Smooth muscle cell of the brain vasculature (primary cell): ENCODE measurements around the gene CACNG4.
"Not testable (repeated sequence)": the region's sequence is repeated elsewhere in the genome, so short reads cannot be mapped to it uniquely, and the experiment has no call there.

ENCODE experiments used
- DNase-seq: peaks from one replicate; pipeline ENCODE4 v3.0.0-alpha.2; 2012; ENCODE audit warnings: low read depth, low spot score

CACNG4 gene

GRCh38 chr17:67018471-67019434 lies 54.2 kb downstream of the CACNG4 start:
- DNase-seq, result no peak

- no peak for DNase-seq
Observed at GRCh38 chr17:67019809-67020208, 55.3 kb downstream of the CACNG4 start.

- DNase-seq, result no peak
Observed at GRCh38 chr17:67020293-67020766, 55.8 kb downstream of the CACNG4 start.

- no peak for DNase-seq
Observed at GRCh38 chr17:67021196-67021595, 56.7 kb downstream of the CACNG4 start.

GRCh38 chr17:67021743-67022450 lies 57.4 kb downstream of the CACNG4 start:
- DNase-seq, result no peak

GRCh38 chr17:67022451-67022810 lies 57.9 kb downstream of the CACNG4 start:
- DNase-seq, result no peak

GRCh38 chr17:67024736-67025135 lies 60.2 kb downstream of the CACNG4 start:
- DNase-seq, result no peak

GRCh38 chr17:67025216-67025792 lies 60.8 kb downstream of the CACNG4 start:
- DNase-seq, result no peak

- DNase-seq, result no peak
Observed at GRCh38 chr17:67026341-67026740, 61.8 kb downstream of the CACNG4 start.

GRCh38 chr17:67027031-67027628 lies 62.6 kb downstream of the CACNG4 start:
- no peak for DNase-seq

- DNase-seq, result no peak
Observed at GRCh38 chr17:67030641-67031040, 66.1 kb downstream of the CACNG4 start.

GRCh38 chr17:67032382-67032781 lies 67.9 kb downstream of the CACNG4 start:
- no peak for DNase-seq

- no peak for DNase-seq
Observed at GRCh38 chr17:67032985-67033384, 68.5 kb downstream of the CACNG4 start.

- no peak for DNase-seq
Observed at GRCh38 chr17:67033613-67034012, 69.1 kb downstream of the CACNG4 start.

GRCh38 chr17:67035131-67036083 lies 70.9 kb downstream of the CACNG4 start:
- DNase-seq, result no peak

GRCh38 chr17:67038861-67039365 lies 74.4 kb downstream of the CACNG4 start:
- no peak for DNase-seq

- no peak for DNase-seq
Observed at GRCh38 chr17:67040652-67041051, 76.1 kb downstream of the CACNG4 start.

- not testable (repeated sequence) for DNase-seq
Observed at GRCh38 chr17:67041119-67041518, 76.6 kb downstream of the CACNG4 start.

- DNase-seq, result no peak
Observed at GRCh38 chr17:67041531-67041930, 77.0 kb downstream of the CACNG4 start.
